ENCODE results near the gene UBLCP1.

DNA sequence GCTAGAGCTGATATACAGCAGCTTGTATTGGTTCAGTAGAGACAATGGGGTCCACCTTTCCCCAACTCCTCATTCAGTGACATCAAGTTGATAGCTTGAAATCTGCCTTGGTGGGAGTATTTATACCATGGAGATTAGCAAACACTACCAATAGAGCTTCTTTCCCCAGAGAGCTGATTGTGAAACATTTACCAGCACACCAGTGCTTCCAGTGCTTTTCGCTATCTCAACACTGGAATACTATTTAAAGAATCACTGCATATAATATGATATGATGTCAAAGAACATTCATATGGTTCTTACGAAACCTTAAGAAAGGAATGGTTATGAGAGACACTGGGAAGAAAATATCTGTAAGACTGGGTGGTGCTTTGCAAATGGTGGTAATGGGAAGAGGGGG is 31.9 kb upstream of the UBLCP1 start:
- TF ChIP-seq FOXK2 (IDR thresholded peaks at IDR 0.05): no peak
- TF ChIP-seq SP1 (IDR thresholded peaks at IDR 0.05): no peak
- no peak for TF ChIP-seq L3MBTL2 (conservative IDR thresholded peaks at IDR 0.05)
- no peak for TF ChIP-seq CTBP1 (IDR thresholded peaks at IDR 0.05; ENCODE audit: borderline replicate concordance)
- no peak for TF ChIP-seq FOXA1 (IDR thresholded peaks at IDR 0.05)
- TF ChIP-seq BHLHE40 (IDR thresholded peaks at IDR 0.05; ENCODE audit: borderline replicate concordance): no peak
- TF ChIP-seq HDGF (IDR thresholded peaks at IDR 0.05; ENCODE audit: borderline replicate concordance): no peak
- no peak for TF ChIP-seq FOXM1 (IDR thresholded peaks at IDR 0.05; ENCODE audit: borderline replicate concordance)
- TF ChIP-seq TARDBP (IDR thresholded peaks at IDR 0.05): no peak
- TF ChIP-seq SUZ12 (IDR thresholded peaks at IDR 0.05): no peak
- no peak for TF ChIP-seq NFRKB (IDR thresholded peaks at IDR 0.05)
- TF ChIP-seq LEF1 (IDR thresholded peaks at IDR 0.05; ENCODE audit: borderline replicate concordance): no peak
- no peak for TF ChIP-seq ARNT (IDR thresholded peaks at IDR 0.05)
- TF ChIP-seq ZNF384 (IDR thresholded peaks at IDR 0.05): no peak

Measured in HEK293T (cell line).